ENCODE data around the gene SDCBP2.

The SDCBP2 gene

DNA sequence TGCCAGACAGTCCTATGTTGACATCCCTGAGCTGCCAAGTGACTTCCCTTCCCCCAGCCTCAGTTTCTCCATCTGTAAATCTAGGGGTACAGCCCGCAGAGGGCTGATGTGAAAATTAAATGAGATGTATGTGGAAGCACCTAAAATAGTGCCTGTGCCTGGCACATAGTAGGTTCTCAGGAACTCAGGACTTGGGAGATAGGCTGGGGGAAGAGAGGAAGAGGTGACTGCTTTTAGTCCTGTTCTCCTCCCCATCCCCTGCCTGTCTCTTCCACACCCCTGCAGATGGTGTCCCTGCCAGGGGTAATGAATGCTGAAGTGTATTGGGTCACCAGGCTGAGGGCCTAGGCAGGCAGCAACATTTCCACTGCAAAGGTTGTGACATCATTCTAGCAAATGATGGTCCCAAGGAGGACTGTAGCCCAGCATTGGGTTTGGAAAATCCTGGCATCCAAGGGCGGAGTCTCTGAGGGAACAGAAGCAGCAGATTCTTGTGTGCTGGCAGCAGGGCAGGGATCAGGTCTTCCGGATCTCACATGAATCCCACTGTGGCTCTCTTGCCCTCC is 61.0 kb downstream of the SDCBP2 start:
- no peak for DNase-seq

DNA sequence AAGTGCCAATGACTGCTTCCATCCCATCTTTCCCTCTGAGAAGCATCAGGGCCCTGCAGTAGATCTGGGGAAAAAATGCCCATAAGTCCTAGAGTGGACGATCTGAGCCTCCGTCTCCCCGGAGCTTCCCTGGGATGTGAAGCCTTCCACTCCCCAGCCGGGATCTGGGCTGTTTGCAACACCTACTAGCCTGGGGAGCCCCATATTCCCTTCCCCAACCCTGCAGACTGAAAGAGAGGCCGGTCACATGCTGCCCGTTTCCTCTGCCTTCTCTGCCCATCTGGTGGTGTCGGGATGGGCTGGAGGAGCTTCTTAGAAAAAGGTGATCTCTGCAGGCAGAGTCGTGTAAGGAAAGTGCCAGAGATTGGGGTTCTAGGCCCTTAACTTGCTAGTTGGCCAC is 61.8 kb downstream of the SDCBP2 start:
- DNase-seq, result no peak

DNA sequence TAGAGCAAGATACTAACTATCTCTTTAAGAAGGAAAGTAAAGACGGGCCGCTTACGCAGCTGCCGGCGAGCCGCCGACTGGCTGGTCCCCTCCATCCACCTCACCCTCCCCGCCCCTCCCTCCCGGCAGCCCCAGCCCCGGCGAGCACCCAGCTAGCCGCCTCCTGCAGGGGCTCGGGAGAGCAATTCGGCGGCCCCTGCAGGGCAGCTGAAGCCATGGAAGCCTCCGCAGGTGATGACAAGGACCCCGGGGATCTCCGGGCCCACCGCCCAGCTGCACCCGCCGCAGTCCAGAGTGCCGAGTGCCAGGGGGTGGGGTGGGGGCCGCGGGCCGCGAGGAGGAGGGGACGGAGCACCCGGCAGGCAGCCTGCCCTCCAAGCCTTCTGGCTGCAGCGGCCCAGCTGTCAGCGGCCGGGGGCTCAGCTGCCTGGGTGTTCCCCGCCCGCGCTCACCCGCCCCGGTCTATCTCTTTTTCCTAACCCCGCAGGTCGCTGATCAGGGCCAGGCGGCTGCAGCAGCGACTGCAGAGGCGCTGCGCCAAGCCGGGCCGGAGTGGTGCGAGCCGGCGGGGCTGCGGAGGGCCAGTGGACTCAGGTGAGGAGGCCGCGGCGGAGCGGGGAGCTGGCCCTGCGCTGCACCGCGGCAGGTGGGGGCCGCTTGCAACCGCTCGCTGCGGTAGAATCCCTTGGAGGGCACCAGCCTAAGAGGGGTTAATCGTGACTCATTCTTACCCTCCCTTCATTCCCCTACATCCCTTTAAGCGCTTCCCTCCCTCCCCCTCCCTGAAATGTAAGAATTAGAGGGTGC is 62.6 kb downstream of the SDCBP2 start, which contains the start of gene SNPH:
TSS of gene SNPH (plus strand) at position 128 of the 807 bp plus-strand sequence. CDS start 29,946 bp downstream, outside the sequence.
- peak; percentile 82 for DNase-seq

DNA sequence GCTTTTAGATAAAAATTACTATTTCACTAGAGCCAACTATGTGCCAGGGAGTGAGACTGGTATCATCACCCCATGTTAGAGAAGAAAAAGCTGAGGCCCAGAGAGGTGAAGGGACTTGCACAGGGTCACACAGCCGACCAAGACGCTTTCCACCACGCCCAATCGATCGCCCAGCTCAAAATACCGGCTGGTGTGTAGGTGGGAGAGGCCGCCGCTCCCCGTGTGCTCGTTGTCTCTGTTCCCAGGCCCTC is 63.1 kb downstream of the SDCBP2 start:
- DNase-seq, result no peak

DNA sequence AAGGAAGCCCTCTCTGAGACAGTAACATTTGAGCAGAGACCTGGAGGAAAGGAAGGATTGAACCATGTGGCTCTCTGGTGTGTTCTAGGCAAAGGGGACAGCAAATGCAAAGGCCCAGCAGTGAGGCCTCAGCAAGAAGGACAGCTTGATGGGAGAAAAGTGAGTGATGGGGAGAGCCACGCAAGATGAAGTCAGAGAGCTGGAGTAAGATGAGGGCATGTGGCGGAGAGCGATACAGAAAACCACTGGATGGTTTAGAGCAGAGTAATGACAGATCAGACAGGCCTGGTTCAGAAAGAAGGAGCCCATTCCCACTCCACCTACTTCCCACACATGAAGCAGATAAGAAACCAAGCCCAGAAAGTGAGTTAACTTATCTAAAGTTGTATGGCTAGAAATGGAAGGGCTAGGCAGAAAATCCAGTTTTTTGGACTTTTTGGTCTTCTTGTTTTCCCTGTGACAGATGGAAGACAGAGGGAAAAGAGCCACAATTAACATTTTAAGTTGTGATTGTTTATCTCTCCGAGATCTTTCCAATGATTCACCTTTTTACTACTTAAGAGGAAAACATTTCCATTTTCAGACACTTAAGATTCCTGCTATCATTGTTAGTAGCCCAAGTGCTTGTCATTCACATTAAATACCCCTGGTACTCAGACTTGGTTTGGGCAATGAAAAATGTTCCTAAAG is 63.6 kb downstream of the SDCBP2 start:
- no peak for DNase-seq

DNA sequence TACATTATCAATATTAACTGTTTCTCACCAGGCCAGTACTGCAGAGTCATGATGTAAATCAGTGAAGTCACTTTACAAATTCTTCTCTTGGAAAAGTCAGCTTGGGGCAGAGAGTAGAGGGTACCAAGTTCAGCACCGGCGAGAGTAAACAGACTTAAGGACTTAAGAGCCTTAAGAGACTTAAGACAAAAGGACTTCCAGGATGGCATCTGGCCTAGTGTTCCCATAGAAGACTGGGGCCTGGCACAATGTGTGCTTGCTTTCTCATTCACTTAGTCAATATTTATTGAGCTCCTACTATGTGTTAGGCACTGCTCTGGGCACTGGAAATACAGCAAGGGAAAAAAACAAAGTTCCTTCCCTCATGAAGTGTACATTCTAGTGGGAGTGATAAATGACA is 64.2 kb downstream of the SDCBP2 start:
- DNase-seq, result no peak

DNA sequence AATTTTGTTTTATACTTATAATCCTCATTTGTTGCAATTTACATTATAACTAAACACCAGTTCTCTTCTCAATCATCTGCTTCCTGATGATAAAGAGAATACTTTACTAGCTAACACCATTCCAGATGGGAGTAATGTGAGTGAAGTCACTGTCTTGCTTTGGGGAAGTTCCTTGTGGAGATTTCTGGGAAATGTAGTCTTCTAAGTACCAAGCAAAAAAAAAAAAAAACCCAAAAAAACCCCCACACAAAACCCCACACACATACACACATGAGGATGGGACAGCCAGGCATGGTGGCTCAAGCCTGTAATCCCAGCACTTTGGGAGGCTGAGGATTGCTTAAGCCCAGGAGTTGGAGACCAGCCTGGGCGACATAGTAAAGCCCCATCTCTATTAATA is 65.1 kb downstream of the SDCBP2 start:
- DNase-seq, result no peak
